ENCODE measurements around the gene MRM2.

The MRM2 gene

GRCh38 chr7:2253525-2254244, 11.7 kb upstream of the MRM2 start:
- no peaks in the 10 kb centered on the region for H3K9me3 ChIP-seq
- H3K4me1 ChIP-seq (ENCODE audit: control insufficient read depth in 1 of 2, insufficient read depth in 1 of 2, low read depth in 1 of 2, low read length in 1 of 2), result peaks cover 11 to 14% of the 10 kb centered on the region in 2 experiments
- H3K4me3 ChIP-seq (ENCODE audit: low read depth in 1 of 2, low read length in 1 of 2), result no peak overlapping the region
- no peaks in the 10 kb centered on the region for H3K27me3 ChIP-seq
- no peak for TF ChIP-seq CTCF (IDR thresholded peaks at IDR 0.05)
- no peak overlapping the region for H3K27ac ChIP-seq
- H3K36me3 ChIP-seq, result peaks cover 11% of the 10 kb centered on the region

GRCh38 chr7:2253021-2253420, 11.0 kb upstream of the MRM2 start:
- Histone ChIP-seq H3K9me3 (no peaks in the 10 kb centered on the region), H3K36me3 (peaks cover 11% of the 10 kb centered on the region), H3K4me1 (ENCODE audit: control insufficient read depth in 1 of 2, insufficient read depth in 1 of 2, low read depth in 1 of 2, low read length in 1 of 2) (peaks cover 12 to 15% of the 10 kb centered on the region in 2 experiments), H3K4me3 (ENCODE audit: low read depth in 1 of 2, low read length in 1 of 2) (no peak overlapping the region), H3K27me3 (no peaks in the 10 kb centered on the region), H3K27ac (no peak overlapping the region)
- no peak for TF ChIP-seq CTCF (IDR thresholded peaks at IDR 0.05)

- Histone ChIP-seq H3K27me3 (no peaks in the 10 kb centered on the region), H3K36me3 (peaks cover 11% of the 10 kb centered on the region), H3K9me3 (no peaks in the 10 kb centered on the region), H3K4me3 (ENCODE audit: low read depth in 1 of 2, low read length in 1 of 2) (no peak overlapping the region), H3K27ac (no peak overlapping the region), H3K4me1 (ENCODE audit: control insufficient read depth in 1 of 2, insufficient read depth in 1 of 2, low read depth in 1 of 2, low read length in 1 of 2) (peaks cover 12 to 15% of the 10 kb centered on the region in 2 experiments)
- no peak for TF ChIP-seq CTCF (IDR thresholded peaks at IDR 0.05)
Observed at GRCh38 chr7:2251841-2252771, 10.1 kb upstream of the MRM2 start.

GRCh38 chr7:2251381-2251780, 9.4 kb upstream of the MRM2 start:
- H3K4me3 ChIP-seq (ENCODE audit: low read depth in 1 of 2, low read length in 1 of 2), result no peak overlapping the region
- TF ChIP-seq CTCF (IDR thresholded peaks at IDR 0.05), result no peak
- no peaks in the 10 kb centered on the region for H3K9me3 ChIP-seq
- H3K36me3 ChIP-seq, result peaks cover 4% of the 10 kb centered on the region
- peaks cover 13 to 18% of the 10 kb centered on the region in 2 experiments for H3K4me1 ChIP-seq (ENCODE audit: control insufficient read depth in 1 of 2, insufficient read depth in 1 of 2, low read depth in 1 of 2, low read length in 1 of 2)
- H3K27me3 ChIP-seq, result no peaks in the 10 kb centered on the region
- H3K27ac ChIP-seq, result no peak overlapping the region

GRCh38 chr7:2249744-2250323, 7.8 kb upstream of the MRM2 start:
- H3K4me3 ChIP-seq (ENCODE audit: low read depth in 1 of 2, low read length in 1 of 2), result no peak overlapping the region
- no peak overlapping the region for H3K27ac ChIP-seq
- no peaks in the 10 kb centered on the region for H3K36me3 ChIP-seq
- peaks cover 17 to 24% of the 10 kb centered on the region in 2 experiments for H3K4me1 ChIP-seq (ENCODE audit: control insufficient read depth in 1 of 2, insufficient read depth in 1 of 2, low read depth in 1 of 2, low read length in 1 of 2)
- TF ChIP-seq CTCF (IDR thresholded peaks at IDR 0.05), result no peak
- no peaks in the 10 kb centered on the region for H3K9me3 ChIP-seq
- H3K27me3 ChIP-seq, result no peaks in the 10 kb centered on the region
